Measurements from ENCODE around the gene PRKAR1B.

PRKAR1B gene

GRCh38 chr7:549066-549890, 177.8 kb downstream of the PRKAR1B start:
- TF ChIP-seq EGR1 (IDR thresholded peaks at IDR 0.05) (no peak), USF1 (IDR thresholded peaks at IDR 0.05) (no peak), RAD21 (IDR thresholded peaks at IDR 0.05; ENCODE audit: low read depth) (no peak), ZBTB7A (IDR thresholded peaks at IDR 0.05; ENCODE audit: low read depth) (no peak), NFIC (IDR thresholded peaks at IDR 0.05) (no peak), TEAD4 (IDR thresholded peaks at IDR 0.05) (no peak), TCF12 (IDR thresholded peaks at IDR 0.05; ENCODE audit: low read depth) (no peak), FOXM1 (IDR thresholded peaks at IDR 0.05; ENCODE audit: borderline replicate concordance, low read depth) (no peak), TAF1 (IDR thresholded peaks at IDR 0.05; ENCODE audit: low read depth) (no peak), EP300 (IDR thresholded peaks at IDR 0.05; ENCODE audit: borderline replicate concordance) (no peak), YY1 (IDR thresholded peaks at IDR 0.05; ENCODE audit: low read depth) (no peak), CREB1 (IDR thresholded peaks at IDR 0.05; ENCODE audit: low read depth) (no peak), REST (IDR thresholded peaks at IDR 0.05; ENCODE audit: low read depth) (no peak), MAX (IDR thresholded peaks at IDR 0.05) (no peak), CEBPB (IDR thresholded peaks at IDR 0.05) (no peak)

- TF ChIP-seq MAX (IDR thresholded peaks at IDR 0.05) (no peak), TEAD4 (IDR thresholded peaks at IDR 0.05) (no peak), TAF1 (IDR thresholded peaks at IDR 0.05; ENCODE audit: low read depth) (no peak)
These were observed 178.7 kb downstream of the PRKAR1B start for GRCh38 chr7:548401-548800.

- no peak for TF ChIP-seq USF1 (IDR thresholded peaks at IDR 0.05)
- no peak for TF ChIP-seq RAD21 (IDR thresholded peaks at IDR 0.05; ENCODE audit: low read depth)
- TF ChIP-seq YY1 (IDR thresholded peaks at IDR 0.05; ENCODE audit: low read depth), result no peak
- no peak for TF ChIP-seq CREB1 (IDR thresholded peaks at IDR 0.05; ENCODE audit: low read depth)
- TF ChIP-seq NFIC (IDR thresholded peaks at IDR 0.05), result no peak
- no peak for TF ChIP-seq TEAD4 (IDR thresholded peaks at IDR 0.05)
- no peak for TF ChIP-seq EP300 (IDR thresholded peaks at IDR 0.05; ENCODE audit: borderline replicate concordance)
- TF ChIP-seq TAF1 (IDR thresholded peaks at IDR 0.05; ENCODE audit: low read depth), result no peak
- TF ChIP-seq ZBTB7A (IDR thresholded peaks at IDR 0.05; ENCODE audit: low read depth), result no peak
- TF ChIP-seq CEBPB (IDR thresholded peaks at IDR 0.05), result no peak
- TF ChIP-seq EGR1 (IDR thresholded peaks at IDR 0.05), result no peak
- TF ChIP-seq MAX (IDR thresholded peaks at IDR 0.05), result no peak
- no peak for TF ChIP-seq REST (IDR thresholded peaks at IDR 0.05; ENCODE audit: low read depth)
- no peak for TF ChIP-seq TCF12 (IDR thresholded peaks at IDR 0.05; ENCODE audit: low read depth)
- no peak for TF ChIP-seq FOXM1 (IDR thresholded peaks at IDR 0.05; ENCODE audit: borderline replicate concordance, low read depth)
These were observed 181.6 kb downstream of the PRKAR1B start for GRCh38 chr7:545470-545869.

- TF ChIP-seq TCF12 (IDR thresholded peaks at IDR 0.05; ENCODE audit: low read depth) (no peak), EP300 (IDR thresholded peaks at IDR 0.05; ENCODE audit: borderline replicate concordance) (no peak), NFIC (IDR thresholded peaks at IDR 0.05) (no peak), MAX (IDR thresholded peaks at IDR 0.05) (no peak), EGR1 (IDR thresholded peaks at IDR 0.05) (no peak), REST (IDR thresholded peaks at IDR 0.05; ENCODE audit: low read depth) (no peak), TEAD4 (IDR thresholded peaks at IDR 0.05) (no peak), FOXM1 (IDR thresholded peaks at IDR 0.05; ENCODE audit: borderline replicate concordance, low read depth) (no peak), USF1 (IDR thresholded peaks at IDR 0.05) (no peak), RAD21 (IDR thresholded peaks at IDR 0.05; ENCODE audit: low read depth) (no peak), TAF1 (IDR thresholded peaks at IDR 0.05; ENCODE audit: low read depth) (no peak), CREB1 (IDR thresholded peaks at IDR 0.05; ENCODE audit: low read depth) (no peak), CEBPB (IDR thresholded peaks at IDR 0.05) (no peak), ZBTB7A (IDR thresholded peaks at IDR 0.05; ENCODE audit: low read depth) (no peak), YY1 (IDR thresholded peaks at IDR 0.05; ENCODE audit: low read depth) (no peak)
These were observed 182.5 kb downstream of the PRKAR1B start for GRCh38 chr7:544338-545221.
